GM12875 (cell line): ENCODE data around the gene SNX21.
A peak's percentile ranks its signal among the peaks of the same experiment; 100 is the strongest.

ENCODE experiments used
- H3K4me3 ChIP-seq: one replicate; pipeline ENCODE4 v1.5.1; 2011; ENCODE audit warnings: low read depth, low read length, control low read depth
- TF ChIP-seq, protein P1 (sequence below): IDR thresholded peaks from 2 replicates; pipeline ENCODE4 v1.5.1; 2011; ENCODE audit warnings: low read depth, mild to moderate bottlenecking, control low read depth, inconsistent platforms, low read length, moderate library complexity, borderline replicate concordance; ENCODE audit not compliant: insufficient read depth

SNX21 gene

DNA sequence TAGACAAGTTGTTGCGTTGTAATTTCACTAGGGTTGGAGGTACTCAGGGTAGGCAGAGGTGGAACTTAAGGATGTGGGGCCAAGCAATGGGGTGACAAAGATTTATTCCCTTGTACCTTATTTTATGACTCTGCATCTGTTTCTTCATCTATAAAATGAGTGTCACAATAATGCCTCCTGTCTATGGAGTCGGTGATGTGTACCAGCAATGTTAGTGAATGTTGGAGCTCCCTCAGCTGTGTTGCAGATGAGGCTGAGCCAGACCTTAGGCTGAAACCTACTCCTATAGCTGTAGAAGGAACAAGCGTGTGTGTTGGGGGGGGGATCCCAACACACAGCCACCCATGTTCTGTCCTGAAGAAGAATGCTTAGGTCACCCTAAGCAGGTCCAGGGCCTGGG, 16.6 kb upstream of the SNX21 start:
- TF ChIP-seq, protein P1, sequence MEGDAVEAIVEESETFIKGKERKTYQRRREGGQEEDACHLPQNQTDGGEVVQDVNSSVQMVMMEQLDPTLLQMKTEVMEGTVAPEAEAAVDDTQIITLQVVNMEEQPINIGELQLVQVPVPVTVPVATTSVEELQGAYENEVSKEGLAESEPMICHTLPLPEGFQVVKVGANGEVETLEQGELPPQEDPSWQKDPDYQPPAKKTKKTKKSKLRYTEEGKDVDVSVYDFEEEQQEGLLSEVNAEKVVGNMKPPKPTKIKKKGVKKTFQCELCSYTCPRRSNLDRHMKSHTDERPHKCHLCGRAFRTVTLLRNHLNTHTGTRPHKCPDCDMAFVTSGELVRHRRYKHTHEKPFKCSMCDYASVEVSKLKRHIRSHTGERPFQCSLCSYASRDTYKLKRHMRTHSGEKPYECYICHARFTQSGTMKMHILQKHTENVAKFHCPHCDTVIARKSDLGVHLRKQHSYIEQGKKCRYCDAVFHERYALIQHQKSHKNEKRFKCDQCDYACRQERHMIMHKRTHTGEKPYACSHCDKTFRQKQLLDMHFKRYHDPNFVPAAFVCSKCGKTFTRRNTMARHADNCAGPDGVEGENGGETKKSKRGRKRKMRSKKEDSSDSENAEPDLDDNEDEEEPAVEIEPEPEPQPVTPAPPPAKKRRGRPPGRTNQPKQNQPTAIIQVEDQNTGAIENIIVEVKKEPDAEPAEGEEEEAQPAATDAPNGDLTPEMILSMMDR, result no peak
- H3K4me3 ChIP-seq, result no peak overlapping the region

DNA sequence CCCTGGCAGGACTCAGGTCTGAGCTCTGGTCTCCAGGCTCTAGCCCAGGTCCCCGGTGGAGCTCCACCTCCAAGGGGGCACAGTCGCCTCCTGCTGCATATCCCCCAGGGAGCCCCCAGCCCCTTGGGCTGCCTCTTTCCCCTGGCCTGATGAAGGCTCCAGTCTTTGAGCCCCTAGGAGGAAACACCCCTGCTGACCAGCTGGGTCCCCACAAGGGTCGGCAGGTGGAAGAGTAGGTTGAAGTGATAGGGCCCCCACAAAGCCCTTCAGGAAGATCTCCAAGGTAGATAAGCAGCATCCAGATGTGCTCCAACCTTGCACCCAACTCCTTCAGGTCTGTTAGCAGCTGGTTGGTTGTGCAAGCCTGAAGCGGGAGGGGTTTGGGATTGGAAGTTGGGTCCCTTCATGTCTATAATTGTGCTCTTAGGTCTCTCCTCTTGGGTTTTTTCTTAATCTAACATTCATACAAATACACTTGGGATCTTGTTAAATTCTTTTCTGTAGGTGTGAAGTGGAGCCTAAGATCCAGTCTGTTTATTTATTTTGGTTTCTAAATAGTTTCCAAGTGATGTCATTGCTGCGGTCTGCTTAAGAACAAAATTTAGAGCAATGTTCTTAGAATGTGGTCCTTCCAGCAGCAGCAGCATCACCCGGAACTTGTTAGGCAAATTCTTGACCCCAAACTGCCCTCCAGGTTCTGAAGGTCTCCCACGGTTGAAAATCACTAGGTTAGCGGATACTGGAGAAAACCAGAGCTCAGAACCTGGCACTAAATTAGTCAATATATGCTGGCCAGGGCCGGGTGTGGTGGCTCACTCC, 16.0 kb upstream of the SNX21 start:
- TF ChIP-seq, protein P1, result no peak
- H3K4me3 ChIP-seq, result no peak overlapping the region

DNA sequence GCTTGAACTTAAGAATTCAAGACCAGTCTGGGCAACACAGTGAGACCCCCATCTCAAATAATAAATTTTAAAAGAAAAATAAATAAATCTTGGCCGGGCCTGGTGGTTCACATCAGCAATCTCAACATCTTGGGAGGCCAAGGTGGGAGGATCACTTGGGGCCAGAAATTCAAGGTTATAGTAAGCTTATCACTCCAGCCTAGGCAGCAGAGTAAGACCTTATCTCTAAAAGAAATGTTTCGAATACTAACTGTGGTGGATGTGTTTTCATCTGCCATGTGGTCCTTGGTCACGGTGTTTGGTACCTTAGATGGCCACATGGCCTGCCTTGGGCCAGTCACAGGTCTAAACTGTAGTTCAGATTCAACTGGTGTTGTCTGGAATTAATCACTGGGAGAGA, 15.4 kb upstream of the SNX21 start:
- no peak overlapping the region for H3K4me3 ChIP-seq

DNA sequence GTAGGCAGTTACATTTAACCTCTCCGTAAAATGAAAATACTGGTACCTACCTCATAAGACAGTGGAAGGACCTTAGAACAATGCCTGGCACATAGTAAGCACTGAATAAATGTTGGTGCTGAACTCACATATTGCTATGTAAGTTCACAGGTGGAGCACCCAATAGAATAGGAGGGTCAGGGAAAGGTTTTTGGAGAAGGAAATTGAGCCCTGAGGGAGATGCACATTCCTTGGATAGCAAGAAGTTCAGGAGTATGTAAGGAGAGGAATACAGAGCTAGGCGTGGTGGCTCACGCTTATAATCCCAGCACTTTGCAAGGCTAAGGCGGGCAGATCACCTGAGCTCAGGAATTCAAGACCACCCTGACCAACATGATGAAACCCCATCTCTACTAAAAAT, 14.1 kb upstream of the SNX21 start:
- TF ChIP-seq, protein P1, result no peak
- no peak overlapping the region for H3K4me3 ChIP-seq

More for the DNA sequence above, 15.4 kb upstream of the SNX21 start:
- TF ChIP-seq, protein P1, result no peak

DNA sequence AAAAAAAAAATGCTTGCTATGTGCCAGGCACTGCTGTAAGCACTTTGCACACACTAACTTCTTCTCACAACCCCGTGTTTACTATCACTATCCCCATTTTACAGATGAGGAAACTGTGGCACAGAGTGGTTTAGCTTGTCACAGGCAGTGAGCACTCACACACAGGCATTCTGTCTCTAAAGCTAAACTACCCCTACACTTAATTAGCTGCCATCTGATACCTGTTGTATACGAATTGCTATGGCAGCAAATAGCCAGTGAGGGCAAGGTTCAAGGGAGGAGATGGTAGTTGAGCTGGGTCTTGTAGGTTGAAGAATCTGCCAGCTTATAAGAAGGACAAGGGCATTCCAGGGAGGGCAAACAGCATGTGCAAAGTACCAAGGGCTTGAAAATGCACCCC, 11.7 kb upstream of the SNX21 start:
- H3K4me3 ChIP-seq, result no peak overlapping the region
- TF ChIP-seq, protein P1, result no peak

DNA sequence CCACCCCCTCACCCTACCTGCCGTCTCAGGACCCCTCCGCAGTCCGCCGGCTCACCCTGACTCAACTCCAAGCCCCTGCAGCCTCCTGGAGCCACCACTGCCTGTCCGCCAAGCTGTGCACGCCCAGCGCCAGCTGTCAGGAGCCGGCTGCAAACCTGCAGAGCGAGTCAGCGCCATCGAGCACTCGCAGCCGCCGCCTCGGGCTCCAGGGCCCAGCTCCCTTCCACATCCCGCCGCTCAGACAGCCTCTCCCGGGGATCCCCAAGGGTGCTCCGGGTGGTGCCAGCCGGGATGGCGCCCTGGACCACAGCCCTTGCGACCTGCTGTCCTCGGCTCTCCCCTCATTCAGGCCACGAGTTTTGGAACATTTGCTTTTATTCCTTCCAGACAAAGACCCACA, 10.7 kb upstream of the SNX21 start:
- H3K4me3 ChIP-seq, result no peak overlapping the region
- TF ChIP-seq, protein P1, result no peak

DNA sequence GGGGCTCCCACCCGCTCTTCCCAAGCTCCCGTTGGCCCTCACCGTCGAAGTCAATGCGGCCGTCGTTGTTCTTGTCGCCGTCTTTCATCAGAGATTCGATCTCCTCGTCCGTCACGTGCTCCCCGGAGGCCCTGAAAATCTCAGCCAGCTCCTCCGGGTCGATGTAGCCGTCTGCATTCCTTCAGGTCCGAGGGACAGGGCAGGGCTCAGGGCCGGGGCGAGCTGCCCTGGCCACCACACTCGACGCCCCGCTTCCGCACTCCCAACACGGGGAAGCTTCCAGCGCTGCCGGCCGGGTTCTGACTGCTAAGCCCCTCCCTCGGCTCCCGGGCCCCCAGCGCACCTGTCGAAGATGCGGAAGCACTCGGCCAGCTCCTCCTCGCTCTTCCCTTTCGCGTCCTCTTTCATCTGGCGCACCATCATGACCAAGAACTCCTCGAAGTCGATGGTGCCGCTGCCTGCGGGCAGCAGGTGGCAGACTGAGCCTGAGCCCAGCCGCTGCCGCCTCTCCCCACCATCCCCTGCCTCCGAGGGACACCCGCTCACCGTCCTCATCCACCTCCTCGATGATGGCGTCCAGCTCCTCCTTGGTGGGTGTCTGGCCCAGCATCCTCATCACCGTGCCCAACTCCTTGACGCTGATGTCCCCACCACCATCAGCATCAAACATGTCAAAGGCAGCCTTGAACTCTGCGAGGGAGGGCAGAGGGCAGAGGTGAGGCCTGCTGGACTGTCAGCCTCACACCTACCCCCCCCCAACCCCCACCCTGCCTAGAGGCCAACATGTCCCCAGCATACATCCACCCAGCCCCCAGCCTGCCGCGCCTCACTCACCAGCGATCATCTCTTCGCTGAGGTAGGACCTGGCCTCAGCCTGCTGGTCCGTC, 9.4 kb upstream of the SNX21 start:
- no peak overlapping the region for H3K4me3 ChIP-seq
- TF ChIP-seq, protein P1, result peak; percentile 40
